ENCODE data around the gene PMF1.
"Not testable (repeated sequence)": the region's sequence is repeated elsewhere in the genome, so short reads cannot be mapped to it uniquely, and the experiment has no call there.

The PMF1 gene

GRCh38 chr1:156212833-156213643, at the start of gene PMF1:
PMF1 (plus strand) TSS chr1:156213007; CDS start chr1:156213016, 9 bp downstream.
- H3K4me3 ChIP-seq (ENCODE audit: low read depth, low read length): peak within 1 kb of the TSS; percentile 94

GRCh38 chr1:156163712-156164111, 49.1 kb upstream of the PMF1 start:
- no peak overlapping the region for H3K4me3 ChIP-seq (ENCODE audit: low read depth, low read length)

GRCh38 chr1:156164125-156164831, 48.5 kb upstream of the PMF1 start:
- H3K4me3 ChIP-seq (ENCODE audit: low read depth, low read length): no peak overlapping the region

GRCh38 chr1:156165083-156165482, 47.7 kb upstream of the PMF1 start:
- H3K4me3 ChIP-seq (ENCODE audit: low read depth, low read length): no peak overlapping the region

GRCh38 chr1:156167536-156167935, 45.3 kb upstream of the PMF1 start:
- H3K4me3 ChIP-seq (ENCODE audit: low read depth, low read length): no peak overlapping the region

GRCh38 chr1:156172696-156173470, 39.9 kb upstream of the PMF1 start:
- no peak overlapping the region for H3K4me3 ChIP-seq (ENCODE audit: low read depth, low read length)

- H3K4me3 ChIP-seq (ENCODE audit: low read depth, low read length): no peak overlapping the region
Observed at GRCh38 chr1:156176610-156177210, 36.1 kb upstream of the PMF1 start.

- H3K4me3 ChIP-seq (ENCODE audit: low read depth, low read length): no peak overlapping the region
Observed at GRCh38 chr1:156177919-156178654, 34.7 kb upstream of the PMF1 start.

GRCh38 chr1:156180471-156180870, 32.3 kb upstream of the PMF1 start:
- H3K4me3 ChIP-seq (ENCODE audit: low read depth, low read length): no peak overlapping the region

- H3K4me3 ChIP-seq (ENCODE audit: low read depth, low read length): not testable (repeated sequence)
Observed at GRCh38 chr1:156181391-156181924, 31.3 kb upstream of the PMF1 start.

GRCh38 chr1:156182010-156182779, 30.6 kb upstream of the PMF1 start:
- not testable (repeated sequence) for H3K4me3 ChIP-seq (ENCODE audit: low read depth, low read length)

- H3K4me3 ChIP-seq (ENCODE audit: low read depth, low read length): not testable (repeated sequence)
Observed at GRCh38 chr1:156186347-156187177, 26.2 kb upstream of the PMF1 start.

- not testable (repeated sequence) for H3K4me3 ChIP-seq (ENCODE audit: low read depth, low read length)
Observed at GRCh38 chr1:156190265-156190664, 22.5 kb upstream of the PMF1 start.

- H3K4me3 ChIP-seq (ENCODE audit: low read depth, low read length): no peak overlapping the region
Observed at GRCh38 chr1:156191292-156191964, 21.4 kb upstream of the PMF1 start.

- H3K4me3 ChIP-seq (ENCODE audit: low read depth, low read length): no peak overlapping the region
Observed at GRCh38 chr1:156193208-156193487, 19.7 kb upstream of the PMF1 start.

- peak within 1 kb of the TSS; percentile 99 for H3K4me3 ChIP-seq (ENCODE audit: low read depth, low read length)
Observed at GRCh38 chr1:156193488-156194299, 19.1 kb upstream of the PMF1 start, which contains the start of gene SLC25A44. SLC25A44 (plus strand) TSS chr1:156194104; CDS start chr1:156199848, 5,744 bp downstream.

- H3K4me3 ChIP-seq (ENCODE audit: low read depth, low read length): peak overlapping the region; percentile 99
Observed at GRCh38 chr1:156194300-156194652, 18.5 kb upstream of the PMF1 start.

Data from iPS-11a (cell line).